Choroid plexus epithelial cell (primary cell): ENCODE measurements around the gene MYO9B.

Experiments used
- DNase-seq: peaks from one replicate; pipeline ENCODE4 v3.0.0-alpha.2; 2010; ENCODE audit warnings: low read depth
- H3K4me3 ChIP-seq: 2 replicates; pipeline ENCODE4 v1.5.1; 2011; ENCODE audit warnings: low read depth, mild to moderate bottlenecking, control low read depth, low read length, moderate library complexity
- TF ChIP-seq, protein P1 (sequence below): conservative IDR thresholded peaks from 2 replicates; pipeline ENCODE4 v1.5.1; 2011; ENCODE audit warnings: low read depth, mild to moderate bottlenecking, control low read depth, inconsistent platforms, low read length, moderate library complexity

The MYO9B gene

DNA sequence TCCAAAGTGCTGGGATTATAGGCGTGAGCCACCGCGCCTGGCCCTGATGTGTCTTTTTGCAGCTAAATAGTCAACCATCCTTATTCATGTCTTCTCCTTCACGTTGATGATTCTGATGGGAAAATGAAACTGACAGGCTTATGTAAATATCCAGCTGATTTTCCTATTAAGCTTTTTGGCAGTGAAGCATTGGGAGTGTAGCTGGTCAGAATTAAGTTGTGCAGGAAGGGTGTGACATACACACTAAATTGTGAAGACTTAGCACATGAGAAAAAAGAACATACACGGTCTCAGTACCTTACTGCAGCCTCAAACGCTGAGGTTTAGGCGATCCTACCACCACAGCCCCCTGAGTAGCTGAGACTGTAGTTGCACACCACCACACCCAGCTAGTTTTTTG lies 89.1 kb downstream of the MYO9B start:
- H3K4me3 ChIP-seq = no peak overlapping the region
- DNase-seq = no peak
- TF ChIP-seq, protein P1, sequence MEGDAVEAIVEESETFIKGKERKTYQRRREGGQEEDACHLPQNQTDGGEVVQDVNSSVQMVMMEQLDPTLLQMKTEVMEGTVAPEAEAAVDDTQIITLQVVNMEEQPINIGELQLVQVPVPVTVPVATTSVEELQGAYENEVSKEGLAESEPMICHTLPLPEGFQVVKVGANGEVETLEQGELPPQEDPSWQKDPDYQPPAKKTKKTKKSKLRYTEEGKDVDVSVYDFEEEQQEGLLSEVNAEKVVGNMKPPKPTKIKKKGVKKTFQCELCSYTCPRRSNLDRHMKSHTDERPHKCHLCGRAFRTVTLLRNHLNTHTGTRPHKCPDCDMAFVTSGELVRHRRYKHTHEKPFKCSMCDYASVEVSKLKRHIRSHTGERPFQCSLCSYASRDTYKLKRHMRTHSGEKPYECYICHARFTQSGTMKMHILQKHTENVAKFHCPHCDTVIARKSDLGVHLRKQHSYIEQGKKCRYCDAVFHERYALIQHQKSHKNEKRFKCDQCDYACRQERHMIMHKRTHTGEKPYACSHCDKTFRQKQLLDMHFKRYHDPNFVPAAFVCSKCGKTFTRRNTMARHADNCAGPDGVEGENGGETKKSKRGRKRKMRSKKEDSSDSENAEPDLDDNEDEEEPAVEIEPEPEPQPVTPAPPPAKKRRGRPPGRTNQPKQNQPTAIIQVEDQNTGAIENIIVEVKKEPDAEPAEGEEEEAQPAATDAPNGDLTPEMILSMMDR = no peak

DNA sequence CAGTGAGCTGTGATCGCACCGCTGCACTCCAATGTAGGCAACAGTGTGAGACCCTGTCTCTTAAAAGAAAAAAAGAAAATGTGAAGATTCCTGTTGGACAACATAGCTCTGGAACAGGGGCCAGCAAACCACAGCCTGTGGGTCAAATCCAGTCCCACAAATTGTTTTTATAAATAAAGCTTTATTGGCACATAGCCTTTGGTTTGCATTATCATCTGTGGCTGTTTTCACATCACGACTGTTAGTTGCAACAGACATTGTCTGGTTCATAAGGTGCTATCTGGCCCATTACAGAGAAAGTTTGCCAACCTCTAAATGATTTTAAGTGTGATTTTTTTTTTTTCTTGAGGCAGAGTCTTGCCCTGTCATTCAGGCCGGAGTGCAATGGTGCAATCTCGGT lies 90.1 kb downstream of the MYO9B start:
- TF ChIP-seq, protein P1 = no peak
- no peak for DNase-seq
- H3K4me3 ChIP-seq = no peak overlapping the region

DNA sequence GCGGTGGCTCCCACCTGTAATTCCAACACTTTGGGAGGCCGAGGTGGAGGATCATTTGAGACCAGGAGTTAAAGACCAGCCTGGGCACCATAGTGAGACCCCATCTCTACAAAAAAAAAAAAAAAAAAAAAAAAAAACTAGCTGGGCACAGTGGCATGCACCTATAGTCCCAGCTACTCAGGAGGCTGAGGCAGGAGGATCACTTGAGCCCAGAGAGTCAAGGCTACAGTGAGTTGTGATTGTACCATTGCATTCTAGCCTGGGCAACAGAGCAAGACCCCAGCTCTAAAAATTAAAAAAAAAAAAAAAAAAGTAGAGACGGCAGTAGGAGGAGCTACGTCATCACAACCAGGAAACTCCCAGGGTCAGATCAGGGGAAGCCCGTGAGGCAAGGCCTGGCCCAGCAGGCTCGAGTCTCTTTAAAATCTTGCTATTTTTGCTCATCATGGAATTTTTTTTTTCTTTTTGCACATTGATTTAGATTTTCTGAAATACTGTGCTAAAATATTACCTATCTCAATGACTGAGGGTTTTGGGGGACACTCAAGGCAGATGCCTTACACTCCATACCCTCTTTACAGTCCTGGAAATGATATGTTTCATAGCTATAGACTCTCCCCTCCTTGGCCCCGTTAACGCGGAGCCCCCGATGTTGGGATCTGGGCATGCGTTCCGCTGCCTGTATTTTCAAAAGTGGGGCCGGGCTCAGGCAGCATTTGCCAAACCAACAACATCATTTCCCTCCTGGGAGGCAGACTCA lies 95.1 kb downstream of the MYO9B start:
- DNase-seq = peak; percentile 16
- TF ChIP-seq, protein P1 = no peak
- H3K4me3 ChIP-seq = no peak overlapping the region

DNA sequence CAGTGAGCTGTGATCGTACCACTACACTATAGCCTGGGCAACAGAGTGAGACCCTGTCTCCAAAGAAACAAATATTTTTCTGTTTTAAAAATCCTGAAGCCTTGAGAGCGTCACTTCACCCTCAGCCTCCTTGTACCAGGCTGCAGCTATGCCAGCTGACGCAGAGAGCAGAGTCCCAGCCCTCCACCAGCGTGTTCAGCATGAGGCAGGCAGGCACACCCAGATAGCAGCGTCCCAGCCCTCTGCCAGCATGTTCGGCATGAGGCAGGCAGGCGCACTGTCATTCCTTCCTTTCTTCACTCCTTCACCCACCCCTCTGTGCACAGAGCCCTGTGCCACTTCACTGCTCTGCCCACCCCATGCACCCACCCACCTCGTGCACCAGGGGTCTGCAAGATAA lies 96.3 kb downstream of the MYO9B start:
- DNase-seq = no peak
- TF ChIP-seq, protein P1 = no peak
- H3K4me3 ChIP-seq = no peak overlapping the region

DNA sequence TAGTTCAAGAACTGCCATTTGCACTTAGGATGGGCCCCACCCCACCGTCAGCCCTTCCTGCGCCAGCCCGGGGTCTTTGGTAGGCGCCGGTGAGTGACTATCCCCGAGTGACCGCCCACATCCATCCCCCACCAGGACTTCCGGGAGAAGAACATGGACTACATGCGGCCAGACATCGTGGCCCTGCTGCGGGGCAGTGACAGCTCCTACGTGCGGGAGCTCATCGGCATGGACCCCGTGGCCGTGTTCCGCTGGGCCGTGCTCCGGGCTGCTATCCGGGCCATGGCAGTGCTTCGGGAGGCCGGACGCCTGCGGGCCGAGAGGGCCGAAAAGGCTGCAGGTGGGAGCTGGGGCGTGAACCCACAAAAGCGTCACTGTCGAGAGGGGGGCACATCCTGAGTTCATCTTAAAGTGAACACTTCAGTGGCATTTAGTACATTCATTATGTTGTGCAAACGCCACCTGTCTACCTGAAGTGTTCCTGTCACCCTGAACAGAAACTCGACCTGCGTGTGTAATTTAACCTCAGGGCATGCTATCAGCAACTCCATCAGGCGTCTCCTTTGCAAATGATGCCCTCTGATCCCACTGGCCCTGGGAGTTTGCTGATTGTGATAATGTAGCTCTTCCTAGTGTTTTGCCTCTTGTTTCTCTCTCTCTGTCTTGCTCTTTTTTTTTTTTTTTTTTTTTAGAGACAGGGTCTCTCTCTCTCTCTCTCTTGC lies 97.2 kb downstream of the MYO9B start:
- DNase-seq = no peak
- H3K4me3 ChIP-seq = no peak overlapping the region
- TF ChIP-seq, protein P1 = no peak

DNA sequence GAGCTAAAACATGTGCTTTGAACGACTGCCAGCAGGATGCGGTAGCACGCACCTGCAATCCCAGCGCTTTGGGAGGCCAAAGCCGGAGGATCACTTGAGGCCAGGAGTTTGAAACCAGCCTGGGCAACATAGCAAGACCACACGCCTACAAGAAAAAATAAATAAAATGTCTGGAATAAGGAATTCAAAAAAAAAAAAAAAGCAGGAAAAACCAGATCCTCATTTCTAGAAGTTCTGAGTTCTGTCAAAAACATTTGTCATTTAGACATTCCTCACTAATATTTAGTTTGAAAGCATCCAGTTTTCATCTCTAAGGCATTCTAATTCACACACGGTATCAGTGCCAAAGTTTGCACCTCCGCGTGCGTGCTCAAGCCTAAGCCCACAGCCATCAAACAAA lies 102.7 kb downstream of the MYO9B start:
- H3K4me3 ChIP-seq = no peak overlapping the region
- TF ChIP-seq, protein P1 = no peak
- no peak for DNase-seq
